NCI-H748 (cell line): Measurements from ENCODE around the gene TTC27.
A peak's percentile ranks its signal among the peaks of the same experiment; 100 is the strongest.
"Not testable (repeated sequence)": the region's sequence is repeated elsewhere in the genome, so short reads cannot be mapped to it uniquely, and the experiment has no call there.

Experiments used
- DNase-seq: peaks from one replicate; lab custom pipeline; 2025; ENCODE audit not compliant: unreplicated experiment; lab: John Stamatoyannopoulos, UW

Gene TTC27

DNA sequence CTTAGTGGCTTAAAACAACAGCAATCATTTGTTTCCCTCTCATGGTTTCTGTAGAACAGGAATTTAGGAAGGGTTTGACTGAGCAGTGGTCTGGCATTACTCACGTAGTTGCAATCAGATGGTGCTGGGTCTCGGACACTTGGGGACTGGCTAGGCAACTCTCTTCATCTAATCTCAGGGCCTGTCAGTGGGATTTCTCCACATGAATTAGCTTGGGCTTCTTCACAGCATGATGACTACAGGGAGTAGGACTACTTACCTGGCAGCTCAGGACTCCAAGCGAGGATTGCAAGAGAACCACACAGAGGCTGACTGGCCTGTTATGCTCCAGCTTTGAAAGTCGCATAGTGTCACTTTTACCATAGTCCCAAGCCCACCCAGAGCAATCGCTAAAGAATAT lies 125.1 kb downstream of the TTC27 start:
- no peak for DNase-seq

DNA sequence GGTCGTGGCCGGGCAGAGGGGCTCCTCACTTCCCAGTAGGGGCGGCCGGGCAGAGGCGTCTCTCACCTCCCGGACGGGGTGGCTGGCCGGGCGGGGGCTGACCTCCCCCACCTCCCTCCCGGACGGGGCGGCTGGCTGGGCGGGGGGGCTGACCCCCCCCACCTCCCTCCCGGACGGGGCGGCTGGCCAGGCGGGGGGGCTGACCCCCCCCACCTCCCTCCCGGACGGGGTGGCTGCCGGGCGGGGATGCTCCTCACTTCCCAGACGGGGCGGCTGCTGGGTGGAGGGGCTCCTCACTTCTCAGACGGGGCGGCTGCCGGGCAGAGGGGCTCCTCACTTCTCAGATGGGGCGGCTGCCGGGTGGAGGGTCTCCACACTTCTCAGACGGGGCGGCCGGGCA lies 126.8 kb downstream of the TTC27 start:
- DNase-seq = not testable (repeated sequence)

DNA sequence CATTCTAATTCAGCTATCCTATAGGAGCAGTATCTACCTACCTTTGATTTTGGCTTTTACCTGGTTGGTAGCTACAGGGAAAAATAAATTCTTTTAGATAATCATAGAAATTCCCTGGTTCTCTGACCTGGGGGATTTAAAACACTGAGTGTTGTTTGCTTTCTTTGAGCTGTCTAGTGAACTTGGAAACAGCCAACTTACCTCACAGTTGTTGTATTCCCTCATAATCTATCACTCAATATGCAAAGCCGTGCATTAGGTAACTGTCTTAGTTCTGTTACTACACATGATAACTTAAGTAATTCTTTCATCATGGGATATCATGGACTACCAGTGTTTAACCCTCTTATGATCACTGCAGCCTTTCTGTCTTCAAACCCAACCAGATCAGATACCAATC lies 127.8 kb downstream of the TTC27 start:
- no peak for DNase-seq

DNA sequence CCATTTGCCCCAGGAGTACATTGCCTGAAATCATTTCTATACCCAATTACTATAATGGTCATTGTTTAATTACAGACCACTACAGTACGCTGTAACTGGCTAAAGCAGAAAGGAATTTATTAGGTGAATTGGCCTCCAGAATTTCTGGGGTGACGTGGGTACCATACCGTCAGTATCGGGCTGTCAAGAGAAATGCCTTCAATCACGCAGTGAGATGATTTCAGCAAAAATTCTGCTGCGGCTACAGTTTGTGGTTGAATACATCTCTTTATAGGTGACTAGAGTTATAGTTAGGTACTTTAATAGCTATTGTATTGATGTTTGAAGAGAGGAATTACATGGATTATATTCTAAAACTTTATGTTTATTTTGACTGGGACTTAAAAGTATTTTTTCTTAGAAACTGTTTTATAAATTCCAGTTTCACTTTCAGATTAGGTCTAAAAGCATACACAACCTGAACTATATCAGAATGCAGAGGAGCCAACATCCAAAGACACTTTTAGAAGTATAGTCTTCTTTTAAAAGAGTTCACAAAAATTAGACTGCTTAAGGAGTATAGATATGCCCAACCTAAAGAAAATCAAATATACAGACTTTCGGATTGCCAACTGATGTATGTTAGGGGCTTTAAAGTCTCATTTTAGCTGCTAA lies 128.4 kb downstream of the TTC27 start:
- no peak for DNase-seq

DNA sequence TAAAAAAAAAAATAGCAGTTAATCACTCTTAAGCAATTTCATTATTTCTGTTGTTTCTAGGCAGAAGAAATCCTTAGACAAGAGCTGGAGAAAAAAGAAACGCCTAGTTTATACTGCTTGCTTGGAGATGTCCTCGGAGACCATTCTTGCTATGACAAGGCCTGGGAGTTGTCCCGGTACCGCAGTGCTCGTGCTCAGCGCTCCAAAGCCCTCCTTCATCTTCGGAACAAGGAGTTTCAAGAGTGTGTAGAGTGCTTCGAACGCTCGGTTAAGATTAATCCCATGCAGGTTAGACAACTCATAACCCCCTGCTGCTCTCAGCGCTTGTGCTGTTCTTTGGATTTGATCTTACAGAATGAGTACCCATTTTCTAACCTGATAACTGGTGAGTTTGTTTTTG lies 130.4 kb downstream of the TTC27 start:
- no peak for DNase-seq

DNA sequence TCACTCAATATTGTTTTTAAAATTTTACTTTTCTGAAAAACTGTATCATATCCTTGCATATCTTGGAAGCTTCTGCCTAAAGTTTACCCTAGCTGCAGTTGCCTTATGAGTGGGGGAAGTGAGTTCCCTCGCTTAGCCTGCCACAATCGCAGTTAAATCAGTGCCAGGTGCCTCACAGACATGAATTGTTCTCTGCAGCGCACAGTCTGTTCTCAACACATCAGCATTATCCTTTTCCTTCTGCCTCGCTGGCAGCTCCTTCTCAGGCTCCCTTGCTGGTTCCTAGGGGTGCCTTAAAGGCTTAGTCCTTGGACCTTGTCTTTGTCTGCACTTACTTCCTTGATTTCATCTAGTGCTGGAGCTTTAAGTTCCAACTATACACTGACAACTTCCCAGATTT lies 132.8 kb downstream of the TTC27 start:
- DNase-seq = no peak

DNA sequence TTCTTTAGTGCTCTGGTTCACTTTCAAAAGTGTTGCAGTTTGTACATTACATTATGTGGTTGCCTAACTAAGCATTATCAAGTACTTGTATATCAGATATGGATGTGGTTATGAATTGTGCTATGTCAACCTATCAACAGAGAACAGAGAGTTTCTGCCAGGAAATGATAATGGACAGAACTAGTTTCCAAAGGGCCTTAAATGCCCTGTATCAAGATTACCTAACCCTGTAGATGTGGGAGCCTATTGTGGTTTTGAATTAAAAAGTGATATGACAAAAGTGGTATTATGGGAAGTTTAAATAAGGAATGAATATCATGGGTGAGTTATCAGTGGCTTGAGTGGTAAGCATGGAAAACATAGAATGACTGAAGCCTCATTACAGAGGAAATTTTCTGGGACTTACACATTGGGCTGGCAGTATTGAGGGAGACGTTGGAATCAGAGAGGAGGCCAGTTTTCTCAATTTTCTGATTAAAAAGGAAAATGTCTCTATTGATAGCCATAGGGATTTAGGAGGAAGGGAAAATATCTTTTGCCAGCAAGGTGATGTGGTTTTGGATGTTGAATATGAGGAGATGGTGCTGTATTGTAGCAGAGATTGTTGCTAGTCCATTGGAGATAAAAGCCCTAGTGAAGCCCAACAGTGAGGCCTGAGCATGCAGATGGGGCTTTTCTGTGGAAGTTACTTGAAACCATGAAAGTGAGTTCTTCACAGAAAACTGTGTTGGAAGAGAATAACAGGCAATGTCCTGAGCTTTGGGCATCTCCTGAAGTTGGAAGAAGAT lies 140.7 kb downstream of the TTC27 start:
- no peak for DNase-seq

DNA sequence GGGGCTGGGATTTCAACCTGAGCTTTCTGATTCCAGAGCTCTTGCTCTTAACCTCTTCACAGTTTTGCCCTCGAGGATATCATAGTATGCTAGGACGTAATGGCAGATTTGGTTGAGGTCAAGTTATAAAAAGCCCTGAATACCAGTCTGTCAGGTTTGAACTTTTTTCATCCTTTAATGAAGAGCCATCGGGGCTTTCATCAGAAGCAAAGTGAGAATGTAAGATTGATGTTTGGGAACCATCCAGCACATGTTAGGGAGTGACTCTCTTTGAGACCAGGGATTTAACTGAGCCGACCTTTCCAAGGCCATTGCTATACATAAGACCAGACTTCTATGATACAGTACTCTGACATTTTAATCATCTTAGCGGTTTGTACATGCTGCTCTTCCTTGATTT lies 142.5 kb downstream of the TTC27 start:
- DNase-seq = no peak

DNA sequence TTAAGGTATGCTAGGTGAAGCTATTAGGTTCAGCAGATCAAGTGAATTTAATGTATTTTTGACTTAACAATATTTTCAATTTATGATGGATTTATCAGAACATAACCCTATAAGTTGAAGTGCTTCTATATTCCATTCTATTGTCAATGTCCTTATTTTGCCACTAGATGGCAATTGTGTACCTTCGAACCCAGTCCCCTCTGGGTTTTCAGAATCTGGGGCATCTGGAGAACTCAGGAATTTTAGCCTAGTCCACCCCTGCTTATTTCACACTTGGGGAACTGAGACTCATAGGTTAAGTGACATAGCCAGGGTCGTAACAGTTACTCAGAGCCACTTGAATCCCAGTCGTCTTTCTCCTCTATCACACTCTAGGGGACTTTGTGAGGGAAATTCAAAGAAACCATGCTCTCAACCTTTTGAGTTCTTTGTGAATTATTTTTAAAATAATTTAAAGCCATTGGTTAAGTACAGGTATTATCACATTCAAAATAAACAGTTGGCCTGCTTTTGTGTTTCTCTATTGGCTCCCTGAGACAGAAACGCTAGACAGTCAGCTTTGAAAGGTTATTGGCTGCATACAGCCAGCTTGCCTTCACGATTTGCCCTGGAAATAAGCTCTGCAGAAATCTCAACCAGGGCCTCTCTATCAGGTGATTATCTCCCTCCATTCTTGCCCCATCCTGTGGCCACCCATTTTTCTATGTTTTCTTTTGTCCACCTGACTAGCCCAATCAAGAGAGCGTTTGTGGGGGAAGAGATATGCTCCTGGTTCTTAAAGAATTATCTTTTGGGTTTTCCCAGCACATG lies 145.0 kb downstream of the TTC27 start:
- DNase-seq = peak; percentile 7

DNA sequence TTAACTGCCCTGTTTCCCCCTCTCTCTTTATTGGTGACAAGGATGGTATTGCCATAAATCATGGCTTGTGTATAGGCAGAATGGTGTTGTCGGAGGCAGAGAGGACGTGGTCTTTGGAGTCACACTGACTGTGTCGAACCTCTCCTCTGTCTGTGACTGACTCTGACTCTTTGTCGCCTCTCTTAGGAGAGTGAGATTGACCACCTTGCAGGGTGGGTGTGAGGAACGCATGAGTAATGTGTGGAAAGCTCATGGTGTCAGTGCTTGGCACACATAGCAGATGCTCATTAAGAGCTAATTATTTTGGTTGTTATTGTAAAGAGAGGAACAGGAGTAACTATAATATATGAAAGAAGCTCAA lies 145.6 kb downstream of the TTC27 start:
- no peak for DNase-seq

DNA sequence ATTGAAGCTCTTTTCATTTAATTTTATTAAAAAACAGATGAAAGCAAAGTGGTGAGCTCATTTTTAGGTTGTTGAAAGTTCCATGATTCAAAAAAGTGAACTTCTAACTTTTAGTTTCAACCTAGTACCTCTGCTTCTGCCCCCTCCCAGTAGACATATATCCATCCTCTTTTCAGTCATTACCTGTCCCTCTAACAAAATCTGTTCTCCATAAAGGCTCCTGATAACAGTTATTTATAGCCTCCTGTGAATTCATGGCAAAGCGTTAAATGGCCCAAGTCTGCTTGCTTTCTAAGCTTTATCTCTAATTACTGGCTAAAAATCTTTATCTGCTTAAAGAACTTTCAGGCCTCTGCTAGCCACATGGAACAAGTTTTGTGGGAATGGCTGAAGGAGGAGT lies 148.1 kb downstream of the TTC27 start:
- DNase-seq = no peak

DNA sequence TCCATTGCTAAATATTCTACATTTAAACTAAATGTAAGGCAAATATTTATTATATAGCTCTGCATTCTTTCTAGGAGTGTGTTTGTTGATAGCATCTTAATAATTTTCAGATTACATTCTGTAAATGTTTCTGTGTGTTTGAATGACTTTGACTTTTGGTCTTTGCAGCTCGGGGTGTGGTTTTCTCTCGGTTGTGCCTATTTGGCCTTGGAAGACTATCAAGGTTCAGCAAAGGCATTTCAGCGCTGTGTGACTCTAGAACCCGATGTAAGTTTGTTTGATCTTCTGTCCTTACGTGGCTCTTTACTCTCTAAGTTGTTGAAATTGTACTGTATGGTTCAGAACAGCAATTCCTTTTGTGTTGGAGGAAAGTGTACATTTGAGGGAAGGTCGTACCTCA lies 149.9 kb downstream of the TTC27 start:
- DNase-seq = no peak

DNA sequence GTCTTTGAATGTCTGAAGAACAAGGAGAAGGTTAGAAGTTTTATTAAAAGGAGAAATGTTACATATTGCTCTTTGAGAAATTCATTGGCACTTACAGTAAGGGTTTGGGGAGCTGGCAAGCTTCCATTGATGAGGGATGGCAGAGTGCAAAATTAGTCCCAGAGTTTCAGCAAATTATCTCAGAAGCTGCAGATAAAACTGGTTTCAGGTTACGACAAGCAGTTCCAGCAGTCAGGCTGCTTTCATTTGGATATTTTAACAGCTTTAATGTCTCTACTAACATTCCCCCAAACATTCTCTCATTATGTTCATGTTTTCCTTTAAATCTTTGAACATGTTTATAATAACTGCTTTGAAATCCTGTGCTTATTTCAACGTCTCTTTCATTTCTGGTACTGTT lies 153.1 kb downstream of the TTC27 start:
- DNase-seq = no peak

DNA sequence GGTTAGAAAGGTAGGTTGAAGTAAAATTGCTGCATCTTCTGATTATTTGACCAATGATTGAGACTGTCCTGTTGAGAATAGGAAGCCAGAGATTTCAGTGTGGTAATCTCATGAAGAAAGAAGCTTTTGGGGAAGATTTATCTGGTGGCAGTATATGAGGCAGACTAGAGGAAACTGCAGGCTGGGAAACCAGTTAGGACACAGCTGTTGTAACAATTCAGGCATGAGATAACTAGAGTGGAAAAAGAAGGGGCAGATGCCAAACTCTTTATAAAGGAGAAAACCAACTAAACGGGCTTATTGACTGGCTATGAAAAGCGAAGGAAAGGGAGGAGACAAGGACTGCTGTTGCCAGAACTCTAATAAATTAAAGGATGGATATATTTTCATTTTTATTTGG lies 155.6 kb downstream of the TTC27 start:
- no peak for DNase-seq

DNA sequence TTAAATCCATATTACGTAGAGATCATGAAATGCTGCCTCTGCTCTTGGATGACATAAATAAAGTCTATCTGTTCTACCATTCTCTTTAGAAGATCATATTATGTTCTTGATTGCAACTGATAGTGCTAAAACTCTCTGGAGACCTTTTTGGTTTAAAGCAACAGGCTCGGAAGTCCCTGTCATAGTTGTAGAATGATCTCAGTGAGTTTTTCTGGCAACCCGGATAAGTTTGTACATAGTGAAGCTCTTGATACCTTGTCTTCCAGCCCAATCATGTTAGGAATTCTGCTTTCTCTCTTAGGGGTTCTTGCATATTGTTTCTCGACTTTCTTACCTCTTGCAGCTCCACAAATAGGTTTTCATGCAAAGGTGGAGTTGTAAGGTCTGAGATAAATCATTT lies 156.1 kb downstream of the TTC27 start:
- DNase-seq = no peak

DNA sequence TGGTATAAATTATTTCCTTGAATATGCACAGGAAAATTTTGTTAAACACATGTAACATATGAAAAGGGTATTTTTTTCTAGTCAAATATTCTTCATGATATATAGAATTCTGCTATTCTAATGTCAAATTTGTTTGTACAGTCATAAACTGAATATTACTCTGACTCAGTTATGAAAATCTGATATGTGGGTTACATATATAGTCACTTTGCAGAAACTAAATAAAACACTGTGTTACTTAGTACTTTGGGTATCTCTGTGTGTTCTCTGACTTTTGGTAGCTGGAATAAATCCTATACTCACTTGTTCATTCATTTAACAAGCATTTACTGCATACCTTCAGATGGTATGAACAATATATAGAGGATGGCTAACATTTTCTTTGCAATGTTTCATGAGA lies 159.4 kb downstream of the TTC27 start:
- no peak for DNase-seq

DNA sequence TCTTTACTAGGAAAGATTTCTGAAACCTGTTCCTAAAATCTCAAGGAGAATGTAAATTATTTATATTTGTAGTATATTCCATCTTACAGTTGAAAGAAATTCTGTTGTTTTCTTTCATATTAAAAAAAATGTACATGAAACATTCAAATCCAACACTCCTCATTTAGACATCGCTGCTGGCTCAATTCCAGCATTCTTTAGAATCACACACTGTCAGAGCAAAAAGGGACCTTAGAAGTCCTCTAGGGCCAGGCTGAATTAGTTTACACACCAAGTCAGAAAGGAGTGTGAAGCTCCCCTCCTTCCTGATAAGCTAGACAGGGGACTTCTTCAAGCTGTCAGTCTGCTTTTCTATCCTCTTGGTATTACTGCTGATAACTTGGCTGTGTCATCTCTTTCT lies 160.3 kb downstream of the TTC27 start:
- no peak for DNase-seq

DNA sequence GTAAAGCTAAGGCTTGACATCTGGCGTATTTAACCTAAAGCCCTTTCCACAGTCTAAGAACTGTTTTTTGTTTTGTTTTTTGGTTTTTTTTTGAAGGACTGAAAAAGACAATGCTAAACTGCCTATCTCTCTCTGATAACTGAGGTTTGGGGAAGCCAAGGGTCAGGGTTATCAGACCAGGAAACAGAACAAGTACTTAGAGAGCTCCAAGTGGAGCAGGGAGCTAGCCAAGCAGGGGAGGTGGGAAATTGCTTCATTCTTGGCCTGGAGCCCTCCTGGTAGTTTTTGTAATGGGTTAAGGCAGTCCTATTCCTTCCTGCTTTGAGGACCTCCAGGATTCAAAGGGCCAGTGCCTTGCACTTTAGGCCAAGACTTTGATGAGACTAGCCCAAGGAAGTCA lies 164.6 kb downstream of the TTC27 start:
- no peak for DNase-seq

DNA sequence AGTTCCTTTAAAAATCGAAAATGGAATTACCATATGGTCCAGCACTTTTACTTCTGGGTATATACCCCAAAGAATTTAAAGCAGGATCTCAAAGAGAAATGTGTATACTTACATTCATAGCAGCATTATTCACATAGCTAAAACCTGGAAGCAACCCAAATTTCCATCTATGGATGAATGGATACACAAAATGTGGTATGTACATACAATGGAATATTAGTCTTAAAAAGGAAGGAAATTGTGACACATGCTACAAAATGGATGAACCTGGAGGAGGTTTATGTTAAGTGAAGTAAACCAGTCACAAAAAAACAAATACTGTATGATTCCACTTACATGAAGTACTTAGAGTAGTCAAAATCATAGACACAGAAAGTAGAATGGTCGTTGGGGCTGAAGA lies 171.0 kb downstream of the TTC27 start:
- no peak for DNase-seq

DNA sequence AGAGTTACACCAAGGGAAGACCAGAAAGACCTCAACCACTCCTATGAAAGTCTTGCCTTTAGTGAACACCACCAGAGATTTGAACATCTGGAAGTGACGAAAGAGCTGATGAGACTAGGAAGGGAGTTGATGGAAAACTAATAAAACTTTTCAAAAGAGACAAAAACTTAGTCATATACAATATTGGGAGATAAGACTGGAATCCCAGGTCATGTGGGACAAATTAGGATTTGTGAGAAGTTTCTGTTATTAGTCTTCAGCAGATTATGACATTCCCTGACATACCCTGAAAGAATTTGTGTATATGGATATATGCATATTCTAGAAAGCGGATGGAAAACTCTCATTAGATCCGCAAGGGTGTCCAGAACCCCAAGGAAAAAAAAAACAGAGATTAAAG lies 173.9 kb downstream of the TTC27 start:
- no peak for DNase-seq

DNA sequence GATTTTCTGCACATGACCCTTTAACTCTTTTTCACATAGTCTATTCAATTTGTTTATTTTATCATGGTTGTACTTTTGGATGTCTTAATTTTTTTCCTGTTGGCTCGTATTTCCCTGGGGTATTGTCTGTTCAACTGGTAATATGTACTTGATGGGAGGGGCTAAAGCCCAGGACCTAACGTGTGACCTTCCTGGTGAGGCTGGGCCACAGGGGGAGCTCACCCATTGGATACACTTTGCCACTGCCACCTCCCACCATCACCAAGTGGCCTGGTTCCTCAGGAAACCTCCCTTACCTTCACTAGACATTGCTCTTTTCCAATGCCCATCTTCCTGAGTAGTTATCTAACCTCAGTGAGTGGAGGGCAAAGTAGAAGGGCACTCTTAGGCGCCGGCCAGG lies 175.0 kb downstream of the TTC27 start:
- DNase-seq = no peak

DNA sequence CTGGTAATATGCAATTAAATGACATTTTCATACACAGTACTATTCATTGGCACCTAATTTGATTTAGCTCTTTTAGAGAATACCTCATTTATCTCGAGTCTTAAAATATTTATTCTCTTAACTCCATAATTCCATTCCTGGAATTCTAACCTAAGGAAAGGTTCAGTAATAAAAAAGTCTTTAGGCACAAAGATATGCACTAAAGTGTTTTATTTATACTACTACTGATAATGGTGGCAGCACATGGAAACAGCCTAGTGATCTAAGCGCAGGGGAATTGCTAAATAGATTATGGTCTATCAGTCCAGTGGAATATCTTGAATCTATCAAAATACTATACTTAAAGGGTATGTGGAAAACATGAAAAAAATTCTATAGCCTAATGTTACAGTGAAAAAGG lies 176.4 kb downstream of the TTC27 start:
- DNase-seq = no peak
